AG04450 (cell line): ENCODE measurements around the gene PSMG2. TPM values are rescaled to one million over a fixed set of nuclear protein-coding genes. Genes with fewer than 3 reads are reported as not detected.

Experiments used
- CTCF ChIA-PET: fragments of 300-600, 350-600 bp; formaldehyde crosslinking; extraction: SDS; loops from one replicate; lab custom pipeline; 2022; ENCODE audit warnings: antibody characterized with exemption, inconsistent platforms; lab: Charles Lee
- POLR2A ChIA-PET: fragments of 350-600 bp; formaldehyde crosslinking; extraction: SDS; loops from one replicate; lab custom pipeline; 2021; ENCODE audit warnings: antibody characterized with exemption, inconsistent platforms; lab: Yijun Ruan, JAX
- DNase-seq: peaks from one replicate; pipeline ENCODE4 v3.0.0-alpha.2; 2011; ENCODE audit warnings: low read depth, low spot score
- H3K27ac ChIP-seq: one replicate; pipeline ENCODE4 v1.5.1; 2012; ENCODE audit warnings: low read depth, low read length, control low read depth
- H3K27me3 ChIP-seq: one replicate; pipeline ENCODE4 v1.6.0; 2012; ENCODE audit warnings: low read length; ENCODE audit not compliant: control insufficient read depth, insufficient read depth
- H3K4me3 ChIP-seq: 2 replicates; pipeline ENCODE4 v1.5.1; 2011; ENCODE audit warnings: mild to moderate bottlenecking, low read depth, low read length, control low read depth
- H3K9me3 ChIP-seq: 2 replicates; pipeline ENCODE4 v1.5.1; 2012; ENCODE audit warnings: low read length; ENCODE audit not compliant: control insufficient read depth, insufficient read depth
- CTCF ChIP-seq: IDR thresholded peaks from 2 replicates; pipeline ENCODE4 v1.5.1; 2011; ENCODE audit warnings: low read depth, low read length, control low read depth, inconsistent platforms
- polyA plus RNA-seq: library from polyadenylated mRNA; depleted of rRNA; stranded (reverse); fragments of >200 nt; gene quantifications from 2 replicates; pipeline ENCODE4 v1.2.3, GENCODE V29; 2011

PSMG2 gene
- polyA plus RNA-seq, 1 experiment = 96.2 TPM

GRCh38 chr18:12750076-12750714, 47.4 kb downstream of the PSMG2 start:
- no peak overlapping the region for H3K27ac ChIP-seq
- no peak overlapping the region for H3K4me3 ChIP-seq
- DNase-seq = no peak
- H3K9me3 ChIP-seq = no peaks in the 10 kb centered on the region; the same call in 1 of the 2 replicates
- POLR2A ChIA-PET = no interaction called here
- no peaks in the 10 kb centered on the region for H3K27me3 ChIP-seq
- CTCF ChIA-PET = interaction anchor here (0.7 to 4.0 kb wide), 2 partner anchors 25 to 184 kb away, joined by 3 to 34 read pairs; no protein-coding TSS in a partner anchor
- TF ChIP-seq CTCF = no peak

GRCh38 chr18:12750715-12751502, 48.1 kb downstream of the PSMG2 start:
- ChIA-PET POLR2A (no interaction called here), CTCF (interaction anchor here (0.7 to 4.0 kb wide), 2 partner anchors 24 to 184 kb away, joined by 3 to 34 read pairs; no protein-coding TSS in a partner anchor)
- no peak for TF ChIP-seq CTCF

GRCh38 chr18:12751503-12751884, 48.7 kb downstream of the PSMG2 start:
- no peak for TF ChIP-seq CTCF
- Histone ChIP-seq H3K27ac (no peak overlapping the region), H3K27me3 (no peaks in the 10 kb centered on the region), H3K9me3 (no peaks in the 10 kb centered on the region; the same call in 1 of the 2 replicates), H3K4me3 (no peak overlapping the region)
- no peak for DNase-seq
- POLR2A ChIA-PET = interaction anchor here (0.6 kb wide), 1 partner anchor 132 kb away, joined by 6 read pairs; no protein-coding TSS in a partner anchor
- CTCF ChIA-PET = no interaction called here

More at GRCh38 chr18:12750715-12751502, 48.1 kb downstream of the PSMG2 start:
- H3K9me3 ChIP-seq = no peaks in the 10 kb centered on the region; the same call in 1 of the 2 replicates
- no peak overlapping the region for H3K4me3 ChIP-seq
- DNase-seq = no peak
- H3K27ac ChIP-seq = no peak overlapping the region
- no peaks in the 10 kb centered on the region for H3K27me3 ChIP-seq

GRCh38 chr18:12751891-12752290, 49.0 kb downstream of the PSMG2 start:
- ChIA-PET POLR2A (interaction anchor here (0.6 kb wide), 1 partner anchor 132 kb away, joined by 6 read pairs; no protein-coding TSS in a partner anchor), CTCF (no interaction called here)
- no peaks in the 10 kb centered on the region; the same call in 1 of the 2 replicates for H3K9me3 ChIP-seq
- TF ChIP-seq CTCF = no peak
- no peaks in the 10 kb centered on the region for H3K27me3 ChIP-seq
- no peak for DNase-seq
- no peak overlapping the region for H3K27ac ChIP-seq
- no peak overlapping the region for H3K4me3 ChIP-seq
